RWPE1 (cell line): Measurements from ENCODE around the gene MMP14.

ENCODE experiments used
- CTCF ChIA-PET: fragments of 350-600 bp; sonication (Branson Sonifier 250); formaldehyde crosslinking; extraction: SDS; loops from one replicate; lab custom pipeline; 2021; lab: Yijun Ruan, JAX
- POLR2A ChIA-PET: fragments of 400-600 bp; formaldehyde crosslinking; extraction: SDS; loops from one replicate; lab custom pipeline; 2020; ENCODE audit warnings: antibody characterized with exemption; ENCODE audit not compliant: low non-redundant PET; lab: Yijun Ruan, JAX
- DNase-seq: peaks from one replicate; pipeline ENCODE4 v3.0.0; 2012; ENCODE audit warnings: low spot score
- H3K27ac ChIP-seq: fragments of 450-650 bp; 2 replicates; pipeline ENCODE4 v1.5.1; 2017
- TF ChIP-seq, protein P1 (sequence below): fragments of 450-650 bp; conservative IDR thresholded peaks from 2 replicates; pipeline ENCODE4 v1.5.1; 2017; ENCODE audit warnings: low read depth, mild to moderate bottlenecking

The MMP14 gene

DNA sequence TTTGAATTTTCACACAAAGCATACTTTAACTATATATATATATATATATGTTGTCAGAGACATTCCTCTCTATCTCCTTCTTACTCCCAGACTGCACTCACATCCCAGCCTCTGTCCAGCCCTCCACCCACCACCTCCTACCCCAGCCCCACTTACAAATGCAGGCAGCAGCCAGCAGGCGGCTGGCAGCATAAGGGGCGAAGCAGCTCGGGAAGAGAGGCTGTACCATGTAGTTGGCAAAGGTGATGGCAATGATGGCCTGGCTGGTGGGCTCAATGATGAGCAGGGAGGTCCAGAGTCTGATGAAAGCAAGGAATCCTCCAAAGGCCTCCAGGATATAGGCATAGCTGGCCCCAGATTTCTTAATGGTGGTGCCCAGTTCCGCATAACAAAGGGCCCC lies 23.6 kb upstream of the MMP14 start:
- POLR2A ChIA-PET, result no interaction called here
- TF ChIP-seq, protein P1, sequence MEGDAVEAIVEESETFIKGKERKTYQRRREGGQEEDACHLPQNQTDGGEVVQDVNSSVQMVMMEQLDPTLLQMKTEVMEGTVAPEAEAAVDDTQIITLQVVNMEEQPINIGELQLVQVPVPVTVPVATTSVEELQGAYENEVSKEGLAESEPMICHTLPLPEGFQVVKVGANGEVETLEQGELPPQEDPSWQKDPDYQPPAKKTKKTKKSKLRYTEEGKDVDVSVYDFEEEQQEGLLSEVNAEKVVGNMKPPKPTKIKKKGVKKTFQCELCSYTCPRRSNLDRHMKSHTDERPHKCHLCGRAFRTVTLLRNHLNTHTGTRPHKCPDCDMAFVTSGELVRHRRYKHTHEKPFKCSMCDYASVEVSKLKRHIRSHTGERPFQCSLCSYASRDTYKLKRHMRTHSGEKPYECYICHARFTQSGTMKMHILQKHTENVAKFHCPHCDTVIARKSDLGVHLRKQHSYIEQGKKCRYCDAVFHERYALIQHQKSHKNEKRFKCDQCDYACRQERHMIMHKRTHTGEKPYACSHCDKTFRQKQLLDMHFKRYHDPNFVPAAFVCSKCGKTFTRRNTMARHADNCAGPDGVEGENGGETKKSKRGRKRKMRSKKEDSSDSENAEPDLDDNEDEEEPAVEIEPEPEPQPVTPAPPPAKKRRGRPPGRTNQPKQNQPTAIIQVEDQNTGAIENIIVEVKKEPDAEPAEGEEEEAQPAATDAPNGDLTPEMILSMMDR, result no peak
- CTCF ChIA-PET, result interaction anchor here (0.6 to 1.5 kb wide), 4 partner anchors 17 to 51 kb away, joined by 3 to 7 read pairs (median 3); no protein-coding TSS in a partner anchor
- DNase-seq, result no peak
- no peak overlapping the region for H3K27ac ChIP-seq

DNA sequence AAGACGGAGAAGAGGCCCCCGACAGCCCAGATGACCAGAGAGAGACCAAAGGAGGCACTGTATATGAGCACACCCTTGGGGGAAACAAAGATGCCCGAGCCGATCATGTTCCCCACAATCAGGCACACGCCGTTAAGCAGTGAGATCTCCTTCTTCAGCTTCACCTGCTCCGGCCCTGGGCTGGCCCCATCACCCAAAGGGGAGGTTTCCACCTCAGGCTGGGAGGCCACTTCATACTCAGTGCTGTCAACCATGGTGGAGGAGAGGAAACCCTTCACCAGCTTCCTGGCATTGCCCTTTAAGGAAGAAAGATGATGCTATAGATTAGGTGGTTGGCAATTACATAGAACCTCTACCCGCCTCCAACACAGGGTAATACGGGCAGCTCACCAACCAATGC lies 23.2 kb upstream of the MMP14 start:
- no peak overlapping the region for H3K27ac ChIP-seq

DNA sequence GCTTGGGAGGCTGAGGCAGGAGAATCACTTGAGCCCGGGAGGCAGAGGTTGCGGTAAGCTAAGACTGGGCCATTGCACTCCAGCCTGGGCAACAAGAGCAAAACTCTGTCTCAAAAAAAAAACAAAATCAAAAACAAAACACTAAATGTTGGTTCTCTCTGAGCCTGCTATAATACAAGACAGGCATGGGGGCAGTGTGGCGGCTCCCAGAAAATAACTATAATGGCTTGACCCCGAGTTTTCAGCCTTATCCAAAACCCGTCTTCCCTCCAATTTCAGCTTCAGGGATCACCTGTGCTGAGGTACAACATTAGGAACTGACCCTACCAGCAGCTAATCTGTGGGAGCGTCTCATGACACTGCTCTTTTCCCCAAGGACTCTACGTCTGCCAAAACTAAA lies 22.0 kb upstream of the MMP14 start:
- ChIA-PET CTCF (interaction anchor here (1.0 to 1.5 kb wide), 2 partner anchors 9 to 38 kb away, joined by 3 to 6 read pairs; no protein-coding TSS in a partner anchor), POLR2A (interaction anchor here (0.6 kb wide), 1 partner anchor 9 kb away, joined by 3 read pairs; no protein-coding TSS in a partner anchor)
- no peak overlapping the region for H3K27ac ChIP-seq
- DNase-seq, result no peak
- TF ChIP-seq, protein P1, result no peak

More for the DNA sequence above, 23.2 kb upstream of the MMP14 start:
- ChIA-PET CTCF (interaction anchor here (0.6 to 1.5 kb wide), 4 partner anchors 17 to 52 kb away, joined by 3 to 7 read pairs (median 3); no protein-coding TSS in a partner anchor), POLR2A (interaction anchor here (0.7 kb wide), 1 partner anchor 1238 kb away, joined by 5 read pairs; the partner anchor contains the start of gene CARMIL3)
- DNase-seq, result no peak
- TF ChIP-seq, protein P1, result no peak

DNA sequence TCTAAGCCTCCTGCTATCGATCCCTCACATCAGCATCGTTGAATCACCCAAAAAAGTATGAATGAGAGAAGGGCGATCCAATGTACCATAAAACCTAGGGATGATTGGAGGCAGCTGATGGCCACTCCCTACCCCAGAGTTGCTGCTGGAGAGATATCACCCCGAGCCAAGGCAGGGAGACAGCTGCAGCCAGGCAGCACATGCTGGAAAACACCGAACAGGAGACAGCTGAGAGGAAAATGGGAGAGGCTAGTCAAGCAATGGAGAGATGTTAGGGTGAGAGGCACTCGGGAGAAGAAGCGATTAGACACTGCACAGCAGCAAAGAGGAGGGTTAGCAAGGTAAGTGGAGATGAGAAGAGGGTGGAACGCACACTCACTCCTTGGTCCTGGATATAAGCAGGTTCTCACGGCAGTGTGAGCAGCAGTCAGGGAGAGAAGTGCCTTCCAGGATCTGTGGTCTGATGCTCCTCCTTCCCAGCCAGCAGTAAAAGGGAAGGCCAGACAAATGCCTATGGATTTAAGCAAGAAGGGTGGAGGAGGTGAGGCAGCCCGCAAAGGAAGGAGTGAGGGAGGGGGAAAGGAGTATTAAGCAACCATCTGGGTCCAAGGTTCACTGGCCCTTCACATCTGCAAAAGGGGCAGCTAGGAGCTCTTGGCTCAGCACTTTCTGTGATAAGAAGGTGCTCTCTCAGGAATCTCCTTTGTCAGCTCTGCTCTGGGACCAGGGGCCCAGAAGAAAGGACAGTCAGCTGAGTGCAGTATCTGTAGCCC lies 21.3 kb upstream of the MMP14 start, which contains the start of gene SLC7A7:
Gene SLC7A7, minus strand, starts transcription at position 495 of the 773 bp plus-strand sequence. CDS start 2,037 bp downstream, outside the sequence.
- no peak for DNase-seq
- ChIA-PET POLR2A (interaction anchor here (0.6 kb wide), 1 partner anchor 8 kb away, joined by 3 read pairs; no protein-coding TSS in a partner anchor), CTCF (interaction anchor here (1.0 to 1.5 kb wide), 2 partner anchors 8 to 38 kb away, joined by 3 to 6 read pairs; no protein-coding TSS in a partner anchor)
- H3K27ac ChIP-seq, result no peak within 1 kb of the TSS
- TF ChIP-seq, protein P1, result no peak

DNA sequence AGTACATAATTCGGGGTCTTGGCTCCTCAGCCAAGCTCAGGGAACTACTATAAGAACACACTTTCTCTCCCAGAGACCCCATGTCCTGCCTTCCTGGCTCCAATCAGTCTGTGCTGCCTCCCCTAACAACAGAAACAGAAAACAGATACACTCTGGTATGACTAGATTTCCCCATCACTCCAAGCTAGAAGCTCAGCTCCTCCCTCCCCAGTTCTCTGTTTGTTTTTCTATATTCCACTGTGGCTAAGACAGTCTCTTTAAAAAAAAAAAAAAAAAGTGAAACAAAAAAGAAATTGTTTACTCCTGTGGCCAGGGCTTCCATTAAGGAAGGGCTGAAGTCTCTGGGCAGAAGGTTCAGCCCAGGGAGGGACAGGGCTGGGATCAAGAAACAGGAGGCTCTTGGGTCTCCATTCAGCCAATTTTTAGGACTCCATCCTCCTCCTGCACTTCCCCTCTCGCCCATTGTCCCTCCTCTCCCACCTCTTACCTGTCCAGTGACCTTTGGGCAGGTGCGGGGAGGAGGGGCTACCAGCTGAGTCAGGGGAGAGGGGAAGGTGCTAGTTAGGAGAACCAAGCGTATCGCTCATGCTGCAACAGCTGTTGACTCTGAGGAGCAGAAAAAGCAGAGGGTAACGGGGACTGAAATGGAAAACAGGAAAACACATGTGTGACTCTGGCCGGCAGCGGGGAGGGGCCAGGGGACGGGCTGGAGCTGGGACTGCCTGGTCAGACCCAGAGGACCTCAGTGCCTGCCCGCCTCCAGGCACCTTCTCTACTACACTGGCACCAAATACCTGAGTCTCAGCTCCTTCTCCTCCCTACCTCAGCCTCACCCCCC lies 17.0 kb upstream of the MMP14 start:
- ChIA-PET CTCF (interaction anchor here (0.5 to 3.3 kb wide), 3 partner anchors 33 to 259 kb away, joined by 3 to 14 read pairs (median 3); no protein-coding TSS in a partner anchor), POLR2A (interaction anchor here (0.7 kb wide), 2 partner anchors 34 to 162 kb away, joined by 3 to 7 read pairs; no protein-coding TSS in a partner anchor)
- no peak overlapping the region for H3K27ac ChIP-seq
- no peak for DNase-seq
- TF ChIP-seq, protein P1, result no peak

DNA sequence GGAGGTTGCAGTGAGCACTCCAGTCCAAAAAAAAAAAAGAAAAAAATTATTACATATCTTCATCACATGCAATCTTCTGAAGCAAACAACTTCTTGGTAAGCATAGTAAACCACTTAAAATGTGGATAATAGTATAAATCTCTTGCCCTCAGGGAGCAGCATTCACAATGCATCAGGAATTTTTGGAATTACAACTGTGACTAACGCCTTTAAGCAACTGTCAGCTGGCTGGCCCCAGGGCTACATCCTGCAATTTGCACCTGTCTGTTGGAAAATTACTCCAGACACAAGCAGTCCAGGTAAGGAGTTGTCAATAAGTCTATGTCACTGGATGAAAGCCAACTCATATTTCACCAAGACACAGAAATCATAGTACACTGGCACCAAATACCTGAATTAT lies 15.7 kb upstream of the MMP14 start:
- CTCF ChIA-PET, result interaction anchor here (0.6 to 3.3 kb wide), 3 partner anchors 28 to 173 kb away, joined by 3 to 14 read pairs (median 3); no protein-coding TSS in a partner anchor

More for the DNA sequence above, 15.7 kb upstream of the MMP14 start:
- TF ChIP-seq, protein P1, result no peak
- DNase-seq, result peak; percentile 71
- POLR2A ChIA-PET, result no interaction called here
- H3K27ac ChIP-seq, result peak overlapping the region; percentile 39
